Inflammatory macrophage treated with lipopolysaccharide for 1 hour (primary cell): ENCODE measurements around the gene SLC46A1.

ENCODE experiments used
- DNase-seq, 2 donors: peaks; one replicate each; pipeline ENCODE4 v3.0.0-alpha.2; 2020 to 2022

The SLC46A1 gene

DNA sequence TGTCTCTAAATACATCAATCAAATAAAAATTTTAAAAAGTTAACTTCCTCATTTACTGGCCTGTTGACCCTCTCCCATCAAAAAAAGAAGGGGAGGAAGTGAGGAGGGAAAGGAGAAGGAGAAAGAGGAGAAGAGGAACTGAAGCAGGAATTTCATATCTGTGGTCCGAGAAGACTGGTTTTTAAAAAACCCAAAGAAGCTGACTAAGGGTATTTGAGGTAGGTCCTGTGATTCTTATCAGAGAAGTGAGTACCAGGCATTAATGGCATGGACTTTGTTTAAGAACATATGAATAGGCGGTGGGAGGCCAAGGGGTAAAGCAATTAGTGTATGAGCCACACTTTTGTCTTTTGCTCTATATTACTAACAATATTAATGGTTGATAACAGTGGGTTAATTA, 2.0 kb downstream of the SLC46A1 start:
- peak in 1 of 2 donors; percentile 18 for DNase-seq

GRCh38 chr17:28402844-28403243, 3.2 kb downstream of the SLC46A1 start:
- no peak for DNase-seq

DNA sequence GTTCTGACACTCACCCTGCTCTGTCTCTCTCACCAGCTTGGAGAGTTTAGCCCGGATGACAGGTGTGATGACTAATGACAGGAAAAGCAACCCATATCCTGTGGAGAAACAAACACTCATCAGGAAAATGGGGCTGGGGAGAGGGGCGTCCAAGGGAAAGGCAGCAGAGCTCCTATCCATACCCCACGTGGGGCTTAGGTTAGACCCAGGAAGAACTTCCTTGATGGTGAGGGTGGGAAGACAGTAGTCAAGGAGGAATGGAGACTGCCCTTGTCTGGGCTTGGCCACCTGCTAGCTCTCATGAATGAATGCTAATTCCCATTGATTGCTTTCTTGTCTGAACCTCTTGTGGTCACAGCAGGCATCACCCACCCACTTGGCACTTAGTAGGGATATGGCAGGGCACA, 3.8 kb downstream of the SLC46A1 start:
- no peak for DNase-seq

DNA sequence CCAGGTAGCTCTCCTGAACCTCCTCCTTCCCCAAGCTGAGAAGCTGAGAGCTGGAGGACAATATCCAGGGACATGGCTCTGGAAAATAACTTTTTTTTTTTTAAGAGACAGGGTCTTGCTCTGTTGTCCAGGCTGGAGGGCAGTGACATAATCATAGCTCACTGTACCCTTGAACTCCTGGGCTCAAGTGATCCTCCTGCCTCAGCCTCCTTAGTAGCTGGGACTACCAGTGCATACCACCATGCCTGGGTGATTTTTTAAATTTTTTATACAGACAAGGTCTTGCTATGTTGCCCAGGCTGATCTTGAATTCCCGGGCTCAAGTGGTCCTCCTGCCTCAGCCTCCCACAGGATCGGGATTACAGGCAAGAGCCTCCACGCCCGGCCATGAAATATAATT, 6.2 kb downstream of the SLC46A1 start:
- no peak for DNase-seq

DNA sequence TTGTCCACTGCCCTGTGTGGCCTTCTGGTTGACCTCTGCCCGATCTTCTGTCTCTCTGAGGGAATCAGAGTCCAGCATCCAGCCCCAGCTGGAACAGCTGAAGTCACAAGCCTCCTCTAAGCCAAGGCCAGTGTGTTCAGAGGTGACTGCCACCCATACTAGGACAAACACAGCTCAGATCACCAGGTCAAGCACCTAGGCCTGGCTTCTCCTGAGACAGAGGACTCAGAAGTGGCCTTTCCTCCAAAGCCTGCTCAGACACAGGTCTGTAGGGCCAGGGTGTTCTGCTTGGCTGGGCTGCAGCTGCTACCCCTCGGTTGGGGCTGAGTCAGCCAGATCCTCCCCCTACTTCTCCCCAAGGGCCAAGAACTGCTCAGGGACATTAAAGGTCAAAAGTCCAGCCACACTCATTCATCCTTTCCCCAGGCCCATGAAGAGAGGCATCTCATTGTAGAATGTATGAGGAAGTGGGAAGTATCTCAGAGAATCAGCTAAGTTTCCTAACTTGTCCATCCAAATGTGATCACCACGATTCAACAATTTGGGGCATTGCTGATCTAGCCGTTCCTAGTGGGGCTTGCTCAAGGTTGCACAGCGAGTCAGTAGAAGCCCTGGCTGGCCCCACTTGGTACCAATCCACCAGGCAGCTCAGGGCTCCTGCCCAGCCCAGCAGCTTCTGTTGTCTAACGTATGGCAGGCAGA, 7.6 kb downstream of the SLC46A1 start:
- DNase-seq: no peak

- no peak for DNase-seq
Observed at GRCh38 chr17:28397687-28398279, 8.2 kb downstream of the SLC46A1 start.

GRCh38 chr17:28397275-28397674, 8.7 kb downstream of the SLC46A1 start:
- no peak for DNase-seq

- DNase-seq: no peak
Observed at GRCh38 chr17:28396635-28397239, 9.3 kb downstream of the SLC46A1 start.

- DNase-seq: no peak
Observed at GRCh38 chr17:28395968-28396367, 10.0 kb downstream of the SLC46A1 start.

GRCh38 chr17:28395426-28395825, 10.6 kb downstream of the SLC46A1 start:
- DNase-seq: no peak

DNA sequence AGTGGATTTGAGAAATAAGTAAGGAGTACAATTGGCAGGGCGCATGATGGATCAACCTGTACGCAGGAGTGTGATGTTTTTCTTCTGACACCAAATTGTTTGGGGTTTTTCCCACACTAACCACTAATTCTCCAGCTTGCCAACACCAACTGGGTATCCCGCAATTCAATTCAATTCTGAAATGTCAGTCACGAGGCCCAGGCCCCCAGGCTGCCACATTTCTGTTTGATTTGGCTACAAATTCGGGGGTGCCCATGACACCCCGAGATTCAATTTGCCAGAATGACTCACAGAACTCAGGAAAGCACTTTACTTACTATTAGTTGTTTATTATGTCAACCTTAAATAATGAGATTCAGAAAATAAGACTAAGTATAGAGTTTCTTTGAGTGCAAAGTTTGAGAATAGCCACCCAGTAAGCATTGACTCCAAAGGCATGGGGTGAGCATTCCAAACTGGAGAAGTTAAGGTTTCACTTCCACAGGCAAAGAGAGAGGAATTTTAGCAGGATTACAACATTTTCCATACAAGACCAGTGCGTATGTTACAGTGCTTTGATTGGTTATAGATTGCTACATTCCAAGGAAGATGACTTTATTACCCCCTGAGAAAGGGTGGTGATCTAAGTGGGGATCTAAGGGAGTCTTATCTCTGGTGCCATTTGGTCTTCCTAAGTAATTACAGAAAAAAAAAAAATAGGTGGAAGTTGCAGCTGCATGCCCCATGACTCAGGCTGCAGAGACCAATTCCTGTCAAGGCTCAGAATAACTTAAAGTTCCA, 11.5 kb downstream of the SLC46A1 start:
- no peak for DNase-seq

GRCh38 chr17:28392491-28392890, 13.5 kb downstream of the SLC46A1 start:
- no peak for DNase-seq

- no peak for DNase-seq
Observed at GRCh38 chr17:28391401-28391800, 14.6 kb downstream of the SLC46A1 start.

DNA sequence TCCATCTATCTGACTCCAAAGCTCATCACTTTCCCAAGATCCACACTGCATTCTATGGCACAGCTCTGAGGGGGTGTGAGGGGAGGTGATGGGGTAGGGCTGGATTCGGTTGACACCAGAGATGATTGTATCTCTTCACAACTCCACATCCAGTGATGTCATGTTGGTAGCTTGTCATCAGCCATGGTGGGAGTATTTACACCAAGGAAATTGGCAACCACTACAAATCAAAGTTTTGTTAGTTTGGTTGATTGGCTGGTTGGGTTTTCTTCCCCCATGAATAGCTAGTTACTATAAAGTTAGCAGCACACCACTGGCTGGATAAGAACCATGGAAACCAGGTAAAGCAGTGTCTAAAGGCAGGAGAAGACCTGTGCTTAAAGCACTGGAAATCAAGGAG, 15.0 kb downstream of the SLC46A1 start:
- no peak for DNase-seq

DNA sequence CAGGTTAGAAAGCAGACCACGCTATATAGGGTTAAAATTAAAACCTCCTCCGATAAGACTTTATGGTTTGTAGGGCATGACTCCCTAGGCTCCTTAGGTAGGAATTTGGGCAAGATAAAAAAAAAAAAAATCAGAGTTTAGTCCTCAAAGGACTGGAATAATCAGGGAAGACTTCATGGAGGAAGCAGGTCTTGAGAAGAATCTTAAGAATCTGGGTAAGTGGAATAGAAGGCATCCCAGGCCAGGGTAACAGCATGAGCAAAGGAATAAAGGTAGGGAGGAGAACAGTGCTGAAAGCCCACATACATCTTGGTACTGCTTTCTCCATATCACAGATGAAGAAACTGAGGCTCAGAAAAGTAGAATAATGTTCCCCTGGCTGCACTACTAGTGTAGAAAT, 15.4 kb downstream of the SLC46A1 start:
- DNase-seq: no peak

- no peak for DNase-seq
Observed at GRCh38 chr17:28390141-28390540, 15.9 kb downstream of the SLC46A1 start.

- DNase-seq: no peak
Observed at GRCh38 chr17:28388106-28388505, 17.9 kb downstream of the SLC46A1 start.

DNA sequence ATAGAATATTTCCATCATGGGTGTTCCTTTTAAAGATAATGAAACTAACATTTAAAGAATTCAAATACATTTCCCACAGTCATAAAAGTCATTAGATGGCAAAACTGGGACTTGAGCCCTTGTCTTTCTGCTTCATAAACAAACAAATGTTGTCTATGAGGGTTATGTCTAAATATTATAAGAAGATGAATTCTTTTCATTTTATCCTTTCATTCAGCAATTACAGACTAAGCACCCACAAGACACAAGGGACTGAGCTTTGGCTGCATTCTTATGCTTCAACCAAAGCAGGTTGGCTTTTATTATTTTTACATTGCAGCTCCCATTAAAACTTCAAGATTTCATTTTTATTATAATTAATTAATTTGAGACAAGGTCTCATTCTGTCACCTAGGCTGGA, 19.6 kb downstream of the SLC46A1 start:
- no peak for DNase-seq

DNA sequence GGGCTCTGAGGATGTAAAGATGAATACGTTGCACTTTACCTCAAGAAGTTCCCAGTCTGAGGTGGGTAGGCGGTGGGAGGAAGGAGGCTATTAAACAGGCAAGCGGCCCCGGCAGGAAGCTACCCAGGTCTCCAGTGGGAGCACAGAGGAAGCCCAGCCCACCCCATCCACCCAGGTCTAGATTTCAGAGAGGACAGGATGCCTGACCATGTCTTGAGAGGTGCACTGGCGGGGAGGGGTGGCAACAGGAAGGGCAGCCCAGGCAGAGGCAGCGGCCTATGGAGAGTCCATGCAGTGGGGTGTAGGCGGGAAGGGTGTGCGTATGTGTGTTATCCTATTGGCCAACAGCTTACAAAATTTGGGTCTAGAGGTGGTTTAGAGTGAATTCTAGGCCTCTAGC, 20.6 kb downstream of the SLC46A1 start:
- no peak for DNase-seq

GRCh38 chr17:28385037-28385400, 21.0 kb downstream of the SLC46A1 start:
- no peak for DNase-seq

GRCh38 chr17:28384281-28385036, 21.6 kb downstream of the SLC46A1 start:
- peak; percentile 25 to 41 for DNase-seq

- DNase-seq: peak in 1 of 2 donors; percentile 30
Observed at GRCh38 chr17:28381141-28381825, 24.7 kb downstream of the SLC46A1 start.
